Activated CD4-positive, alpha-beta T cell treated with anti-CD3 and anti-CD28 coated beads, Interleukin-2, amount 10 ng/mL, durations not matched to agents 7 days and 5 days (primary cell): Measurements from ENCODE around the gene MYO5A. TPM values are rescaled to one million over a fixed set of nuclear protein-coding genes. Genes with fewer than 3 reads are reported as not detected.

Experiments
- CTCF ChIA-PET: fragments of 350-600 bp; sonication (Branson Sonifier 250); formaldehyde crosslinking; loops from one replicate; lab custom pipeline; 2021; ENCODE audit warnings: antibody characterized with exemption; lab: Charles Lee
- POLR2A ChIA-PET: fragments of 350-600 bp; sonication (Branson Sonifier 250); formaldehyde crosslinking; loops from one replicate; lab custom pipeline; 2021; ENCODE audit warnings: antibody characterized with exemption; lab: Charles Lee
- DNase-seq: peaks from one replicate; pipeline ENCODE4 v3.0.0-alpha.2; 2020
- H3K27ac Mint-ChIP-seq: one replicate; pipeline ENCODE4 v1.8.0; 2021; ENCODE audit warnings: mild to moderate bottlenecking, moderate library complexity, mixed read lengths
- H3K27me3 Mint-ChIP-seq: one replicate; pipeline ENCODE4 v1.8.0; 2021; ENCODE audit warnings: mixed read lengths
- H3K36me3 Mint-ChIP-seq: one replicate; pipeline ENCODE4 v1.8.0; 2021; ENCODE audit warnings: low read depth, mixed read lengths
- H3K4me1 Mint-ChIP-seq: one replicate; pipeline ENCODE4 v1.8.0; 2021; ENCODE audit warnings: mixed read lengths
- H3K4me3 Mint-ChIP-seq: one replicate; pipeline ENCODE4 v1.8.0; 2021; ENCODE audit warnings: mild to moderate bottlenecking, moderate library complexity, mixed read lengths
- H3K9me3 Mint-ChIP-seq: one replicate; pipeline ENCODE4 v1.8.0; 2021; ENCODE audit warnings: mixed read lengths
- total RNA-seq, 2 experiments: library from RNA; stranded (reverse); gene quantifications; one replicate each; pipeline ENCODE4 v1.2.3, GENCODE V29; 2021

The MYO5A gene
- total RNA-seq, 2 experiments from 2014 or later = 34.0 to 34.5 TPM

DNA sequence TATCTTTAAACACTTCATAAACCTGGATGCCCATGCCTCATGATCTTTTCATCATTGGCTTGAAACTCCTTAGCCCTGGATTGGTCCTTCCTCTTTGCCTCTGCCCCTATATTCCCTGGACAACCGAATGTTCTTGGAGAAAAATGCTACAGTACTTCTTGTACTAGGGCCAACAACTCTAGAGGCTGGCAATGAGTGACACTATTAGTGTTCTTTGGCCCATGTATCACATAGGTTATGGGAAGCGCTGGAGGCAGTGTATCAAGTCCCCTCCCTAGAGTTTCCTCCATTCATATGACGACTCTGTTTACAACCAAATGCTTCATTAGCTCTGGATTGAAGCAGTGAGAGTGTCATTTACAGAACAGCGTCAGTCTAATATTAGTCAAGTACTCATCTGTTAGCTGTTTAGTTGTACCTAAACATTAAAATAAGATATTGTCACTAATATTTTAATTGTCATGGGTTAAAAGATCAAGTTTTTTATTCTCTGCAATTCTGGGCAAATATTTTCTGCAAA lies 166.6 kb downstream of the MYO5A start:
- H3K27ac Mint-ChIP-seq = no peak overlapping the region
- no peak for DNase-seq
- H3K4me3 Mint-ChIP-seq = no peak overlapping the region
- H3K27me3 Mint-ChIP-seq = no peaks in the 10 kb centered on the region
- H3K4me1 Mint-ChIP-seq = no peaks in the 10 kb centered on the region
- H3K9me3 Mint-ChIP-seq = no peaks in the 10 kb centered on the region
- POLR2A ChIA-PET = no interaction called here
- CTCF ChIA-PET = interaction anchor here (1.4 kb wide), 1 partner anchor 79 kb away, joined by 3 read pairs; no protein-coding TSS in a partner anchor
- H3K36me3 Mint-ChIP-seq = peaks cover 34% of the 10 kb centered on the region

GRCh38 chr15:52361494-52361893 lies 167.2 kb downstream of the MYO5A start:
- Mint-ChIP-seq H3K4me1 (no peaks in the 10 kb centered on the region), H3K9me3 (no peaks in the 10 kb centered on the region), H3K36me3 (peaks cover 34% of the 10 kb centered on the region), H3K27me3 (no peaks in the 10 kb centered on the region), H3K27ac (no peak overlapping the region), H3K4me3 (no peak overlapping the region)
- DNase-seq = no peak
- CTCF ChIA-PET = interaction anchor here (1.3 kb wide), 1 partner anchor 17 kb away, joined by 4 read pairs; no protein-coding TSS in a partner anchor
- POLR2A ChIA-PET = no interaction called here

DNA sequence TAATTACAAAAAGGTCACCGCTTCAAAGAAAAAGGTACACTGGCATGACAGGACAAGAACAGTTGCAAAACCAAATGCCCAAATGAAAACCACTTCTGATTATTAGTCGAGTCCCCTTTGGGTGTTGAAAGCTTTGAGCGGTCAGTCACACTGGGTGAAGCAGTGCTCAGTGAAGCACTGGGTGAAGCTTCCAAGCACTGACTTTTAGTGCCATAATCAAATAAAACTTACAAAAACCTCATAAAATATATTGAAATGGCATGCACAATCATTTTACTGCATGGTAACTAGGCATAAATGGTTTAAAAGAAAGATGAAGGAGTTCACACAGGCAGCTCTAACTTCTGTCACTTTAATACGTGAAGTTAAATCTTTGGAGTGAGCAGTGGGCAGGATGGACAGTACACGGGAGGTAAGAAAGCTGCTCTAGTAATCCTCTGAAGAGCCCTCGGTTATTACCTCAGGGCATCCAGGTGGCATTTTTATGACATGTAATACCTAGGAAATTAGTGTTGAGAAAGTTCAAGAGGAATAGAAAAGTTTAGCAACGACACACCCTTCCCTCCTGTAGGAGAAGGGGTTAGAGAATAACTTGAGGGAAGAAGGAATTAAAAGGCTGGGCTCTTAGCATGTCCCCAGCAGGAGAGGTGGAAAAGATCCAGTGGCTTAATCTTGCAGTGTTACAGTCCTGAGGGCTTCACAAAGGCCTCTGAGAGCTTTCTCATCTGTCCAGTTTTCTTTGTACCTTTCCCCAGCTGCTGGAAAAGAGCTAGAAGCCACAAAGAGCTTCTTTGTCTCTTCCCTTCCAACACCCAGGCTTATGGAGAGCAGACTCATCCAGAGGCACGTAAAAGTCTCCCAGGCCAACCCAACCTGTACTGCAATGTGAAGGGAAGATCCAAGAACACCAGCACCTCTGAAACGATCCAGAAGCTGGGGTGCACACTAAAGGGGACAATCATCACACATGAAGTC lies 168.2 kb downstream of the MYO5A start:
- DNase-seq = no peak
- ChIA-PET CTCF (interaction anchor here (0.6 to 1.3 kb wide), 2 partner anchors 18 to 187 kb away, joined by 3 to 4 read pairs; no protein-coding TSS in a partner anchor), POLR2A (no interaction called here)
- Mint-ChIP-seq H3K9me3 (no peaks in the 10 kb centered on the region), H3K4me1 (no peaks in the 10 kb centered on the region), H3K36me3 (peaks cover 29% of the 10 kb centered on the region), H3K27ac (no peak overlapping the region), H3K27me3 (no peaks in the 10 kb centered on the region), H3K4me3 (no peak overlapping the region)

- no peak for DNase-seq
- no peaks in the 10 kb centered on the region for H3K4me1 Mint-ChIP-seq
- peaks cover 24% of the 10 kb centered on the region for H3K36me3 Mint-ChIP-seq
- H3K9me3 Mint-ChIP-seq = no peaks in the 10 kb centered on the region
- ChIA-PET POLR2A (no interaction called here), CTCF (no interaction called here)
- H3K27me3 Mint-ChIP-seq = no peaks in the 10 kb centered on the region
- H3K4me3 Mint-ChIP-seq = no peak overlapping the region
- no peak overlapping the region for H3K27ac Mint-ChIP-seq
Measured at GRCh38 chr15:52359722-52360121, 169.0 kb downstream of the MYO5A start.

DNA sequence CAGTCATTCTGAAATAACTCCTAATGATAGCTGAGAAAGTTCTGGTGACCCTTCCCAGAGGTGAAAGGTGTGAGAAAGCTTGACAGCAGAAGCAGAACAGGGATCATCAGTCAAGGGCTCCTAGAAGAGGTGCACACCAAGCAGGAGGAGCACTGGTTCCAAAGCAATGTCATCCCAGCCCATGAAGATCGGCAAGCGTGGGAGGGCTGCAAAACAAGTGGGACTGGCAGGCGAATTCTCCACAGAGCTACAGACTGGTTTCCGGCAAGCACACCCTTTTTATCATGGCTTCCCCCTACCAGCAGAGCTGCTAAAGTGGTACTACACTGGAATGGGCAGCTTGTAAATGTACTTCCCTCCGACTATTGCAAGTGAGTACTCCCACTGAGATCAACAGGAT lies 170.7 kb downstream of the MYO5A start:
- H3K27ac Mint-ChIP-seq = no peak overlapping the region
- DNase-seq = no peak
- H3K9me3 Mint-ChIP-seq = no peaks in the 10 kb centered on the region
- CTCF ChIA-PET = interaction anchor here (1.1 to 1.9 kb wide), 2 partner anchors 10 to 13 kb away, joined by 3 to 5 read pairs; no protein-coding TSS in a partner anchor
- H3K27me3 Mint-ChIP-seq = no peaks in the 10 kb centered on the region
- H3K4me3 Mint-ChIP-seq = no peak overlapping the region
- H3K36me3 Mint-ChIP-seq = peaks cover 15% of the 10 kb centered on the region
- POLR2A ChIA-PET = no interaction called here
- no peaks in the 10 kb centered on the region for H3K4me1 Mint-ChIP-seq

DNA sequence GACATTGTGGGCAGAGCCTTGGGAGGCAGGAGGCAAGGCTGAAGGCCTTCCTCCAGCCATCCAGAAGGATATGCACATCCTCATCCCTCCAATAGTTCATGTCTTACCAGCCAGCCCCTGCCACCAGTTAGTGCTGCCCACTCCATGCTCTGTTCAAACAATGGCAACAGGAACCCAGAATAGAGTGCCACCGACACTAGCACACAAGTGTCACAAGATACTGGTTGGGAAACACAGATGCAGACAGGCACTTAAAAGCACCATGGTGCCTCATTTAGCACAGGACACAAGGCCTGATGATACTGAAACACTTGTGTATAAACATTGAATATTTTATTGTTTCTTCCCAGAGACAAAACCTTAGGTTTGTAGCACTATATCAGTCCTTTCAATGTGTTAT lies 176.6 kb downstream of the MYO5A start:
- ChIA-PET POLR2A (no interaction called here), CTCF (interaction anchor here (0.6 kb wide), 1 partner anchor 92 kb away, joined by 4 read pairs; no protein-coding TSS in a partner anchor)
- Mint-ChIP-seq H3K27me3 (no peaks in the 10 kb centered on the region), H3K4me1 (no peaks in the 10 kb centered on the region), H3K27ac (no peak overlapping the region), H3K36me3 (peaks cover 23% of the 10 kb centered on the region), H3K4me3 (no peak overlapping the region), H3K9me3 (no peaks in the 10 kb centered on the region)
- DNase-seq = no peak

DNA sequence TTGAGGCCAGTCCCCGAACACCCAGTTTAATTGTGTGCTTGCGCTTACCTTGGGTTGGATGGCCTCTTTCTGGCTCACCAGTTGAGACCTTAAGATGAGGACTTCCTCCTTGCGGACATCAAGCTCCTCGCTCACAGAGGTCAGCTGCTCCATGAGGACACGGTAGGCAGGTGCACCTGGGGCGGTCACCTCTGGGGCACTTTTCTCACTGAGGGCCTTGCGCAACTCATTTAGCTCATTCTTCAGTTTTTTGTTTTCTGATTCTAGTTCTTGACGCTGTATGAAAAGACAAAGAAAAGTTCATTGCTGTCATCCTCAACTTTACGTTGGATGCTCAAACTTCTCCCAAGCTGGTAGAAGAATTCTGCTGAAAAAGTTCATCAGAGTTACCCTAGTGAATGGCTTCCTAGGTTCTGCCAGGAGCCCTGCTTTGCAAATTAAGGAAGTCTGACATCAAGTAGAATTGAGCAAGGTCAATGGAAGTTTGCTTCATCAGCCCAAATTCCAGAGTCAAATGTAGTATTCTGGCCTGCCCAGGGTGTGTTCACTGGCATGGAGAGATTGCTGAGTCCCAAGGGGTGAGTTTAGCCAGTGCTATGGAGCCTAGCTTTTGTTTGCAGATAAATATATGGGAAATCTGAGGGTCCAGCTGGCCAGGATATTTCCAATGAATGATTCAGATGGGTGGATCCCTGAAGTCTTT lies 177.3 kb downstream of the MYO5A start:
- H3K4me3 Mint-ChIP-seq = no peak overlapping the region
- ChIA-PET POLR2A (no interaction called here), CTCF (interaction anchor here (0.6 kb wide), 1 partner anchor 93 kb away, joined by 4 read pairs; no protein-coding TSS in a partner anchor)
- H3K9me3 Mint-ChIP-seq = no peaks in the 10 kb centered on the region
- no peak for DNase-seq
- peaks cover 23% of the 10 kb centered on the region for H3K36me3 Mint-ChIP-seq
- H3K27me3 Mint-ChIP-seq = no peaks in the 10 kb centered on the region
- H3K4me1 Mint-ChIP-seq = no peaks in the 10 kb centered on the region
- no peak overlapping the region for H3K27ac Mint-ChIP-seq

DNA sequence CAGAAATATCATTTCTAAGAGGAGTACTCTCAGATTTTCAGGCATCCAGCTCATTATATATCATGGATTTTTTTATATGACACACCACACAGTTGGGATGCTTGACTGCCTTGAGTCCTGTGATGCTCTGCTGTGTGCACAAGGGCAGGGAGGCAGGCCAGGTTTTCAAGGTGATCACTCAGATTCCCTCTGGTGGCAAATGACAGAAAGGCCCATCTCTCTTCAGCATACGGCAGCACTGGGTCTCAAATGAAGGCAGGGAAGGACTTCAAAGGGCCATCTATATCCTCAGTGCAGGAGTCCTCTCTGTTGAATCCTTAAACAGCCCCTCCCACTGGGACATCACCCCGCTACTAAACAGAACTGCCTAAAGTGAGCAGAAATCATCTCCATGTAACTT lies 178.3 kb downstream of the MYO5A start:
- Mint-ChIP-seq H3K36me3 (peaks cover 23% of the 10 kb centered on the region), H3K27me3 (no peaks in the 10 kb centered on the region), H3K27ac (no peak overlapping the region), H3K9me3 (no peaks in the 10 kb centered on the region), H3K4me3 (no peak overlapping the region), H3K4me1 (no peaks in the 10 kb centered on the region)
- CTCF ChIA-PET = no interaction called here
- POLR2A ChIA-PET = no interaction called here
- DNase-seq = no peak

DNA sequence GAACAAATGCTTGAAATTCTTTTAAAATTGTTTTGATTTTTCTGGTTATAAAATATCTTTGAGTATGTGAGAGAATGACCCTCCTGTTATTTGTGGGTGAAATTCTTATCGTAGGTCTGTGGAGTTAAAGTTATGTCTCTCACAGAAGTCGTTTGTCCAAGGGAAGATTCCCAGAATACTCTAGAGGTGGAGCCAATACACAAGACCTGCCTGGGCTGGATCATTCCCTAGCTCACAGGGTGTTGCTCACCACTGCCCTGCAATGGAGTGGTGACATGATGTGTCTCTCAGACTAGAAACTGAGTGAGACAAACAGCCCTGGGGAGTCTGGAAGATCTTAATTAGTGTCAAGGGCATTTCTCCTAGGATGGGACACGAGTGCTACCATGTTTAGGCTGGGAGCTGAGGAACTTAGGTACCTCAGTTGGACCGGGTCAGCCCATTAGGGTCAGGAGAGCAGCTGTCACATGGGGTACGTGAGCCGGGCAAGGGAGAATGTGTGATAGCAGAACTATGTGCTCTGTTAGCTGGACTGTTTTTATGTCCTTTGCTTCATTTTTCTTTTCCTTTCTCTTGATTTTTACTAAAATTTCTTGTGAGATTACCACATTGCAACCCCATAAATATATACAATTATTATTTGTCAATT lies 179.5 kb downstream of the MYO5A start:
- Mint-ChIP-seq H3K9me3 (no peaks in the 10 kb centered on the region), H3K27ac (no peak overlapping the region), H3K36me3 (peaks cover 25% of the 10 kb centered on the region), H3K4me1 (no peaks in the 10 kb centered on the region), H3K27me3 (no peaks in the 10 kb centered on the region), H3K4me3 (no peak overlapping the region)
- no peak for DNase-seq
- POLR2A ChIA-PET = no interaction called here
- CTCF ChIA-PET = no interaction called here

- Mint-ChIP-seq H3K27ac (no peak overlapping the region), H3K9me3 (no peaks in the 10 kb centered on the region), H3K4me3 (no peak overlapping the region), H3K36me3 (peaks cover 26% of the 10 kb centered on the region), H3K27me3 (no peaks in the 10 kb centered on the region), H3K4me1 (no peaks in the 10 kb centered on the region)
- POLR2A ChIA-PET = no interaction called here
- DNase-seq = no peak
- CTCF ChIA-PET = no interaction called here
Measured at GRCh38 chr15:52348056-52348745, 180.5 kb downstream of the MYO5A start.

DNA sequence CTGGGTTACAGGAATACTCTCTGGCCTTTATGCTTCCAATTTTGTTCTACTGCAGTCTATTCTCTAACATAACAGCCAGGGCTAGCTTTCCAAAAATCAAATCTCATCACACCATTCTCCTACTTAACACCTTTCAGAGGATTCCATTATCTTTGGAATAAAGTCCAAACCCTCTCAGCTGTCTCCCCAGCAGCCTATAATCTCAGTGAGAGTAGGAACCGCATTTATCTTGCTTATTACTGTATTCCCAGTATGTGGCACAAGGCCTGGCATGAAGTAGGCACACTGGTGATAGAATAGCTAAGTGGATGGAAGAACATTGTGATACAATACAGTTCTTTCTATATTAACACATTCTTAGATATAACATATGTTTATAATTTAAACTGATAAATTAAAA lies 184.1 kb downstream of the MYO5A start:
- Mint-ChIP-seq H3K4me1 (peaks cover 3% of the 10 kb centered on the region), H3K27ac (no peak overlapping the region), H3K9me3 (no peaks in the 10 kb centered on the region), H3K4me3 (no peak overlapping the region), H3K27me3 (no peaks in the 10 kb centered on the region), H3K36me3 (peaks cover 18% of the 10 kb centered on the region)
- CTCF ChIA-PET = interaction anchor here (0.5 kb wide), 1 partner anchor 313 kb away, joined by 3 read pairs; no protein-coding TSS in a partner anchor
- DNase-seq = no peak
- POLR2A ChIA-PET = no interaction called here

DNA sequence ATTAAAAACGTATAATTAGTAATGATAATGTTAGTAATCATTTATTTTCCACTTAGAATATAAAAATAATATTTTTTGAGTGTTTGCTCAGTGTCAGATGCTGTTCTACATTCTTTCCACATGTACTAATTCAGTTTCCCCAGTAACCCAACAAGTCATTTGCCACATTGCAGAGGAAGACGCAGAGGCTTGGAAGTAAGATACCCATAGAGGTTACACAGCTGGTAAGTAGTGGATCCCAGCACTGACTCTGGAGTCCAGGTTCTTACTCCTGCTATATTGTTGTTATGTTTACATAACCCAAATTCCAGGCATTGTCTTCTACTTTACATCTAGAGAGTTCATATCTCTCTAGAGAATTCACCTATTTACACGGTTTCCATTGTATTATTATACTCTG lies 184.8 kb downstream of the MYO5A start:
- H3K36me3 Mint-ChIP-seq = peaks cover 12% of the 10 kb centered on the region
- no peak for DNase-seq
- peaks cover 3% of the 10 kb centered on the region for H3K4me1 Mint-ChIP-seq
- no peak overlapping the region for H3K4me3 Mint-ChIP-seq
- no peaks in the 10 kb centered on the region for H3K9me3 Mint-ChIP-seq
- CTCF ChIA-PET = interaction anchor here (0.8 to 1.3 kb wide), 3 partner anchors 9 to 252 kb away, joined by 3 to 5 read pairs (median 4); no protein-coding TSS in a partner anchor
- POLR2A ChIA-PET = interaction anchor here (0.7 kb wide), 1 partner anchor 34 kb away, joined by 3 read pairs; no protein-coding TSS in a partner anchor
- no peak overlapping the region for H3K27ac Mint-ChIP-seq
- H3K27me3 Mint-ChIP-seq = no peaks in the 10 kb centered on the region
